ENCODE measurements around the gene RETN. TPM values are rescaled to one million over a fixed set of nuclear protein-coding genes. Genes with fewer than 3 reads are reported as not detected.

Gene RETN
- total and polyA plus RNA-seq, 2 donors (not counting 3 experiments of a cell fraction or from before 2014, with no cell fraction given), result not detected

DNA sequence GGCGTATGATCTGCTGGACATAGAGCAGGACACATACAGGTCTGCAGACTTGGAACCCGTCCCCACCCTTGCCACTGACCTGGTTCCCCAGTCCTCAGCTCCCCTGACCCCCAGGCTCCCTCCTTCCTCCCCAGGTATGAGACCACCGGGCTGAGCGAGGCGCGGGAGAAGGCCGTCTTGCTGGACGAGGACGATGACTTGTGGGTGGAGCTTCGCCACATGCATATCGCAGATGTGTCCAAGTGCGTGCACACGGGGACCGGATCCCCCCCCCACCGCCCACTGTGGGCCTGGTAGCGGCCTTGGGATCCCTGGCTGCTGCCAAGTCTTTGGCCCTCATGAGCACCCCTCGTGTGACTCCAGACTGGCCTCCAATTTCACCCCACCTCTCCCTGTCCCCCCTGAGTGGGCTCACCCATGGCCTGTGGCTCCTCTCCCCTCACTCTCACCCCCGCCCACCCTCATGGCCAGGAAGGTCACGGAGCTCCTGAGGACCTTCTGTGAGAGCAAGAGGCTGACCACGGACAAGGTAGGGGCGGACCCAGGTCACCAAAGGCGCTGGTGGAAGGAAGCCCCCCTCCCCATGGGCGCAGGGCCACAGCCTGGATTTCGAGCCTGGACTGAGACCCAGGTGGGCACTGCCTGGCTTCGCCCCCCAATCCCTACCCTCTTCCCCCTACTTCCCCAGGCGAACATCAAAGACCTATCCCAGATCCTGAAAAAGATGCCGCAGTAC is 26.4 kb upstream of the RETN start:
- no peak for DNase-seq (ENCODE audit: low read depth, low spot score)
- H3K27ac ChIP-seq (ENCODE audit: insufficient read depth, low read depth, low read length), result no peak overlapping the region
- dilution Hi-C loops (cut with MboI; ENCODE audit: extremely low pct_ligation_motif_present, low sequenced_read_pairs), result no loop called here
- BruUV-seq (replicated peaks), result no TSS peak
- no peaks in the 10 kb centered on the region for H4K20me1 ChIP-seq (replicated peaks; ENCODE audit: control insufficient read depth, extremely low read depth, insufficient read depth, low read length)
- no peaks in the 10 kb centered on the region for H3K27me3 ChIP-seq (ENCODE audit: control insufficient read depth in 2 of 2, insufficient read depth in 2 of 2, low read length in 2 of 2)
- POLR2A ChIA-PET, result interaction anchor here (0.7 kb wide), 1 partner anchor 189 kb away, joined by 3 read pairs; no protein-coding TSS in a partner anchor
- H3K9me3 ChIP-seq (replicated peaks; ENCODE audit: control insufficient read depth, insufficient read depth, low read length), result no peaks in the 10 kb centered on the region
- intact Hi-C loops (cut with micrococcal nuclease), result no loop called here
- H3K4me1 ChIP-seq (ENCODE audit: control insufficient read depth, extremely low read depth, insufficient read depth, low read length), result peaks cover 4% of the 10 kb centered on the region
- no peak overlapping the region for H3K9ac ChIP-seq (replicated peaks; ENCODE audit: extremely low read depth, insufficient read depth, low read length)
- H2AFZ ChIP-seq (ENCODE audit: low read depth, low read length), result no peak overlapping the region
- TF ChIP-seq POLR2A (IDR thresholded peaks at IDR 0.05; ENCODE audit: low read depth, low read length), result no peak
- TF ChIP-seq MYC (IDR thresholded peaks at IDR 0.05; ENCODE audit: low read depth, low read length), result no peak
- no peak for TF ChIP-seq POLR2AphosphoS5 (IDR thresholded peaks at IDR 0.05; ENCODE audit: insufficient read depth, low read depth, low read length)
- no peak for TF ChIP-seq GATA2 (IDR thresholded peaks at IDR 0.05; ENCODE audit: insufficient read depth, insufficient read length, low read depth, low read length)
- TF ChIP-seq FOS (IDR thresholded peaks at IDR 0.05; ENCODE audit: borderline replicate concordance, insufficient read depth, low read length), result no peak
- H3K4me2 ChIP-seq (ENCODE audit: insufficient read depth, low read length), result no peak overlapping the region
- H3K36me3 ChIP-seq (ENCODE audit: control insufficient read depth in 2 of 2, extremely low read depth in 1 of 2, insufficient read depth in 2 of 2, low read length in 2 of 2), result no peaks in the 10 kb centered on the region
- H3K4me3 ChIP-seq (replicated peaks in 1 of 3; ENCODE audit: insufficient read depth in 1 of 3, low read depth in 1 of 3, low read length in 3 of 3), result no peak overlapping the region
- no peaks in the 10 kb centered on the region for H3K9me1 ChIP-seq (replicated peaks; ENCODE audit: control insufficient read depth, extremely low read depth, insufficient read depth, low read length)
- CTCF ChIA-PET, result interaction anchor here (1.9 to 2.3 kb wide), 2 partner anchors 9 to 38 kb away, joined by 7 to 8 read pairs; partner anchors contain the start of gene TRAPPC5
- H3K79me2 ChIP-seq (ENCODE audit: control insufficient read depth, insufficient read depth, low read length), result no peaks in the 10 kb centered on the region
- FAIRE-seq, result no peak

DNA sequence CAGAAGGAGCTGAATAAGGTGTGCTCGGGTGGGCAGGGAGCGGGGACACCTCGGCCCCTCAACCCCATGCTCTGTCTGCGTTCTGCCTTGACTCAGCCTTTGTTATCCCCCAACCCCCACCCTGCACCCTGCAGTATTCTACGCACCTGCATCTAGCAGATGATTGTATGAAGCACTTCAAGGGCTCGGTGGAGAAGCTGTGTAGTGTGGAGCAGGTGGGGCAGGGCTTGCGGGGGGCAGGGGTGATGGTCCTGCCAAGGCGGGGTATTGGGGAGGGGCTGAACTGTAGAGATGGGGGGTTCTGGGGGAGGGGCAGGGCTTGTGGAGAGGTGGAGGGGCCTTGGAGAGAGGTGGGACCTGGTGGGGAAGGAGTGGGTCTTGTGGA is 25.8 kb upstream of the RETN start:
- H3K27ac ChIP-seq (ENCODE audit: insufficient read depth, low read depth, low read length), result no peak overlapping the region
- dilution Hi-C loops (cut with MboI; ENCODE audit: extremely low pct_ligation_motif_present, low sequenced_read_pairs) (no loop called here), intact Hi-C loops (cut with micrococcal nuclease) (no loop called here)
- H3K27me3 ChIP-seq (ENCODE audit: control insufficient read depth in 2 of 2, insufficient read depth in 2 of 2, low read length in 2 of 2), result no peaks in the 10 kb centered on the region
- no peaks in the 10 kb centered on the region for H3K79me2 ChIP-seq (ENCODE audit: control insufficient read depth, insufficient read depth, low read length)
- no peaks in the 10 kb centered on the region for H3K9me1 ChIP-seq (replicated peaks; ENCODE audit: control insufficient read depth, extremely low read depth, insufficient read depth, low read length)
- TF ChIP-seq MYC (IDR thresholded peaks at IDR 0.05; ENCODE audit: low read depth, low read length), result no peak
- TF ChIP-seq, protein P1, sequence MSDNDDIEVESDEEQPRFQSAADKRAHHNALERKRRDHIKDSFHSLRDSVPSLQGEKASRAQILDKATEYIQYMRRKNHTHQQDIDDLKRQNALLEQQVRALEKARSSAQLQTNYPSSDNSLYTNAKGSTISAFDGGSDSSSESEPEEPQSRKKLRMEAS (IDR thresholded peaks at IDR 0.05; ENCODE audit: insufficient read depth, insufficient read length), result no peak
- no peak for TF ChIP-seq FOS (IDR thresholded peaks at IDR 0.05; ENCODE audit: borderline replicate concordance, insufficient read depth, low read length)
- no peak for TF ChIP-seq EZH2 (IDR thresholded peaks at IDR 0.05; ENCODE audit: borderline replicate concordance, low read depth, low read length, severe bottlenecking)
- TF ChIP-seq POLR2AphosphoS5 (IDR thresholded peaks at IDR 0.05; ENCODE audit: insufficient read depth, low read depth, low read length), result no peak
- TF ChIP-seq POLR2A (IDR thresholded peaks at IDR 0.05; ENCODE audit: low read depth, low read length), result no peak
- TF ChIP-seq GATA2 (IDR thresholded peaks at IDR 0.05; ENCODE audit: insufficient read depth, insufficient read length, low read depth, low read length), result no peak
- TF ChIP-seq, protein P2, sequence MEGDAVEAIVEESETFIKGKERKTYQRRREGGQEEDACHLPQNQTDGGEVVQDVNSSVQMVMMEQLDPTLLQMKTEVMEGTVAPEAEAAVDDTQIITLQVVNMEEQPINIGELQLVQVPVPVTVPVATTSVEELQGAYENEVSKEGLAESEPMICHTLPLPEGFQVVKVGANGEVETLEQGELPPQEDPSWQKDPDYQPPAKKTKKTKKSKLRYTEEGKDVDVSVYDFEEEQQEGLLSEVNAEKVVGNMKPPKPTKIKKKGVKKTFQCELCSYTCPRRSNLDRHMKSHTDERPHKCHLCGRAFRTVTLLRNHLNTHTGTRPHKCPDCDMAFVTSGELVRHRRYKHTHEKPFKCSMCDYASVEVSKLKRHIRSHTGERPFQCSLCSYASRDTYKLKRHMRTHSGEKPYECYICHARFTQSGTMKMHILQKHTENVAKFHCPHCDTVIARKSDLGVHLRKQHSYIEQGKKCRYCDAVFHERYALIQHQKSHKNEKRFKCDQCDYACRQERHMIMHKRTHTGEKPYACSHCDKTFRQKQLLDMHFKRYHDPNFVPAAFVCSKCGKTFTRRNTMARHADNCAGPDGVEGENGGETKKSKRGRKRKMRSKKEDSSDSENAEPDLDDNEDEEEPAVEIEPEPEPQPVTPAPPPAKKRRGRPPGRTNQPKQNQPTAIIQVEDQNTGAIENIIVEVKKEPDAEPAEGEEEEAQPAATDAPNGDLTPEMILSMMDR (IDR thresholded peaks at IDR 0.05; ENCODE audit: extremely low read depth in 1 of 2, insufficient read depth in 1 of 2, low read depth in 1 of 2, low read length in 2 of 2), result no peak
- TF ChIP-seq JUN (IDR thresholded peaks at IDR 0.05; ENCODE audit: borderline replicate concordance, insufficient read depth, insufficient read length, low read depth), result no peak
- H2AFZ ChIP-seq (ENCODE audit: low read depth, low read length), result no peak overlapping the region
- no peak overlapping the region for H3K4me3 ChIP-seq (replicated peaks in 1 of 3; ENCODE audit: insufficient read depth in 1 of 3, low read depth in 1 of 3, low read length in 3 of 3)
- H3K4me2 ChIP-seq (ENCODE audit: insufficient read depth, low read length), result no peak overlapping the region
- no peaks in the 10 kb centered on the region for H3K9me3 ChIP-seq (replicated peaks; ENCODE audit: control insufficient read depth, insufficient read depth, low read length)
- no peaks in the 10 kb centered on the region for H3K4me1 ChIP-seq (ENCODE audit: control insufficient read depth, extremely low read depth, insufficient read depth, low read length)
- H4K20me1 ChIP-seq (replicated peaks; ENCODE audit: control insufficient read depth, extremely low read depth, insufficient read depth, low read length), result no peaks in the 10 kb centered on the region
- POLR2A ChIA-PET, result no interaction called here
- no peak overlapping the region for H3K9ac ChIP-seq (replicated peaks; ENCODE audit: extremely low read depth, insufficient read depth, low read length)
- no TSS peak for BruUV-seq (replicated peaks)
- no peaks in the 10 kb centered on the region for H3K36me3 ChIP-seq (ENCODE audit: control insufficient read depth in 2 of 2, extremely low read depth in 1 of 2, insufficient read depth in 2 of 2, low read length in 2 of 2)
- CTCF ChIA-PET, result no interaction called here
- FAIRE-seq, result no peak
- DNase-seq (ENCODE audit: low read depth, low spot score), result no peak

All from endothelial cell of umbilical vein (primary cell).